Ammon's horn (tissue), 1 donor: ENCODE data around the gene EIF5A2.
A peak's percentile ranks its signal among the peaks of the same experiment; 100 is the strongest.

ENCODE experiments used
- DNase-seq: peaks from one replicate; pipeline ENCODE4 v3.0.0-alpha.2; 2016; ENCODE audit warnings: low spot score

Gene EIF5A2

DNA sequence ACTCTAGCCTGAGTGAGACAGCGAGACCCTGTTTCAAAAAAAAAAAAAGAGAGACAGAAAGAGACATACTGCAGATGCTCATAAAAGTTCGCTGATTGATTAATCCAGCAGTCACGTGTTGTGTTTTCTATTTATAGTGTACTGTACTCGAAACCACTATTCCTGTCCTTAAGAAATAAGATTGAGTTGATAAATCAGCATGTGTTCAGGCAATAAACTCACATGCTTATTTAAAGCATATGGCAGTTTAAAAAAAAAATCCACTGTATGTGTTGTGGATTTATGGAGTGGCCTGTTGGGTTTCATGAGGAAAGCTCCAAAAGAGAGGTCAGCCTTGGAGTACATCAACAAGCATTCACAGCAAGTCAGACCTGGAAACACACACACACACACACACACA lies 56.1 kb downstream of the EIF5A2 start:
- DNase-seq: no peak

DNA sequence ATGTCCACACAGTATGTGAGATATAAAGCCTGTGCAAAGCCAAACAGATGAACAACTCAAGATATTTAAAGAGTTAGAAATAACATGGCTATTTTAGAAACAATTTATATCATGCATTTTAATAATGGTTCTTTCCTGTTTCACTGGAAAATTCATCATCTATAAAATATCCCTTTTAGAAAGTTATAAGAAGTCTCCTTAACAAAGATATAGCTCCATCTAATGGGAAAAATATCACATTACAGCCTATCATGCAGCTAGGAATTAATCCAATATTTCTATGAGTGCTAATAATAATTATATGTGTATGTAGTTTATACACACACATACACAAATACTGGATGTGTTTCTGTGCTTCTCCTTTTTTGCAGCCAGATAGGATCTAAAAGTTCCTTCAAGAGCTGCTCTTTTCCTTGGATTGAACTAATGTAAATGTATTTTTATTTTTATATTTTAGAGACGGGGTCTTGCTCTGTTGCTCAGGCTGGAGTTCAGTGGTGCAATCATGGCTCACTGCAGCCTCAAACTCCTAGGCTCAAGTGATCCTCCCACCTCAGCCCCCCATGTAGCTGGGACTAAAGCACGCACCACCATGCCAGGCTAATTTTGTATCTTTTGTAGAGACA lies 60.0 kb downstream of the EIF5A2 start:
- no peak for DNase-seq

DNA sequence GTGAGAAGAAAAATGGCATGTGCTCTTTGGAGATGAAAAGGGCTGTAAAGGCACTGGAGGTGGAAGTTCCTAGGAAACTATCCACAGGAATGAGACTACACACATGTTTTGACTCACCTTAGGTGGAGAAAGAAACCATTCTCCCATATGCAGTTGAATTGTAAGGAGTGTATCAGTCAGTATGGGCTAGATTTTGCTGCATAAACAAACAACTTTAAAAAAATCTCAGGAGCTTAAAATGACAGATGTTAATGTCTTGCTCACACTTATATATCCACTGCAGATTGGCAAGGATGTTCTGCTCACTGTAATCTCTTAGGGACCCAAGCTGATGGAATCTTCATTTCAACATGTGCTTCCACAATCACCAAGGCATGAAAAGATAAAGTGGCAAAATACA lies 64.1 kb downstream of the EIF5A2 start:
- DNase-seq: no peak

DNA sequence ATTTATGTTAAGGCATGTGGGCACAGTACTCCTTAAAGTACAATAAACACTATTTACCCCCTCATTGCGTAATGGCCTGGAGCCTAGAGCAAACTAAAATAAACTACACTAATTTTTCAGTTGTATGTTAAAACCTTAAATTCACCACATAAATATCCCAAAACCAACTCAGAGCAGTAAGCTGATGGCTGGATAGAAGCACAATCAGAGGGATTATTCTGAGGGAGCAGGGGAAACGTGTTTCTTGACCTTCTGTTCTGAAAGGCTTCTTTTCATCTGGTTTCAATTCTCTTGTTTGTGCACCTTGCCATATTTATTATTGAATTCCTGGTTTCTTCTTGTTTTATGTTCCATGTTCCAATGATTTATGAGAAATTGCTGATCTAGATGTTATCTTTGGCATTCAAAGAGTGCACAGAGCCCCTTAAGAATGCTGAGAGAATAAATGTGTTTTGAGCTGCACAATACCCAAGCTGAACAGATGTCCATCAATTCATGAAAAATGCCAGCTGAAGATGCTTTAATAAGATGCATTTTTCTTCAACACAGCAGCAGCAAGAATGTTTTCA lies 68.1 kb downstream of the EIF5A2 start:
- peak; percentile 13 for DNase-seq

DNA sequence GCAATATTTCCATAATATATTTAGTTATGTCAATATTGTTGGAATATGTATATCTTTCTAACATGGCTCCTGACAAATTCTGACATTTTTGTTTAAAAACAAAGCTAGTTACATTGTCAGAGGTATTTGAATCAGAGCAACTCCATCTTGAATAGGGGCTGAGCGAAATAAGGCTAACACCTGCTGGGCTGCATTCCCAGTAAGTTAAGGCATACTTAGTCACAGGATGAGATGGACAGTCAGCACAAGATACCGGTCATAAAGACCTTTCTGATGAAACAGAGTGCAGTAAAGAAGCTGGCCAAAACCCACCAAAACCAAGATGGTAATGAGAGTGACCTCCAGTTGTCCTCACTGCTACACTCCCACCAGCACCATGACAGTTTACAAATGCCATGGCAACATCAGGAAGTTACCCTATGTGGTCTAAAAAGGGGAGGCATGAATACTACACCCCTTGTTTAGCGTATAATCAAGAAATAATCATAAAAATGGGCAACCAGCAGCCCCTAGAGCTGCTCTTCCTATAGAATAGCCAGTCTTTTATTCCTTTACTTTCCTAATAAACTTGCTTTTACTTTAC lies 68.8 kb downstream of the EIF5A2 start:
- no peak for DNase-seq
